Activated CD4-positive, alpha-beta T cell treated with anti-CD3 and anti-CD28 coated beads for 36 hours (primary cell): ENCODE results near the gene CYB561D2. TPM values are rescaled to one million over a fixed set of nuclear protein-coding genes. Genes with fewer than 3 reads are reported as not detected.

Source experiments
- ATAC-seq: fragments of 200-7000 bp; cut with Tn5 transposase; one replicate; pipeline ENCODE4 v1.10.0; 2021; ENCODE audit warnings: mild to moderate bottlenecking, moderate library complexity
- CTCF ChIA-PET: fragments of 350-600 bp; sonication (Branson Sonifier 250); formaldehyde crosslinking; loops from one replicate; lab custom pipeline; 2021; ENCODE audit warnings: antibody characterized with exemption; lab: Charles Lee
- POLR2A ChIA-PET: fragments of 350-600 bp; sonication (Branson Sonifier 250); formaldehyde crosslinking; loops from one replicate; lab custom pipeline; 2021; ENCODE audit warnings: antibody characterized with exemption, inconsistent platforms; lab: Charles Lee
- DNase-seq: peaks from one replicate; pipeline ENCODE4 v3.0.0-alpha.2; 2020
- H3K27ac Mint-ChIP-seq: one replicate; pipeline ENCODE4 v1.8.0; 2021; ENCODE audit warnings: mixed read lengths
- H3K27me3 Mint-ChIP-seq: one replicate; pipeline ENCODE4 v1.8.0; 2021; ENCODE audit warnings: mixed read lengths
- H3K36me3 Mint-ChIP-seq: one replicate; pipeline ENCODE4 v1.8.0; 2021; ENCODE audit warnings: low read depth, mixed read lengths
- H3K4me1 Mint-ChIP-seq: one replicate; pipeline ENCODE4 v1.8.0; 2021; ENCODE audit warnings: mixed read lengths
- H3K4me3 Mint-ChIP-seq: one replicate; pipeline ENCODE4 v1.8.0; 2021; ENCODE audit warnings: mild to moderate bottlenecking, moderate library complexity, mixed read lengths
- H3K9me3 Mint-ChIP-seq: one replicate; pipeline ENCODE4 v1.8.0; 2021; ENCODE audit warnings: low read depth, mixed read lengths
- intact Hi-C, 2 experiments: fragments of 100-400 bp; cut with DNase I in 1 of 2; cut with micrococcal nuclease in 1 of 2; formaldehyde crosslinking; loops; one replicate each; pipeline versions ENCODE4 v1.14.2 to v1.15.1; 2022 to 2024; cut with DNase I, micrococcal nuclease
- total RNA-seq, 2 experiments: library from RNA; stranded (reverse); gene quantifications; one replicate each; pipeline ENCODE4 v1.2.3, GENCODE V29; 2021

Gene CYB561D2
- total RNA-seq, 2 experiments from 2014 or later = 10.3 to 14.3 TPM

DNA sequence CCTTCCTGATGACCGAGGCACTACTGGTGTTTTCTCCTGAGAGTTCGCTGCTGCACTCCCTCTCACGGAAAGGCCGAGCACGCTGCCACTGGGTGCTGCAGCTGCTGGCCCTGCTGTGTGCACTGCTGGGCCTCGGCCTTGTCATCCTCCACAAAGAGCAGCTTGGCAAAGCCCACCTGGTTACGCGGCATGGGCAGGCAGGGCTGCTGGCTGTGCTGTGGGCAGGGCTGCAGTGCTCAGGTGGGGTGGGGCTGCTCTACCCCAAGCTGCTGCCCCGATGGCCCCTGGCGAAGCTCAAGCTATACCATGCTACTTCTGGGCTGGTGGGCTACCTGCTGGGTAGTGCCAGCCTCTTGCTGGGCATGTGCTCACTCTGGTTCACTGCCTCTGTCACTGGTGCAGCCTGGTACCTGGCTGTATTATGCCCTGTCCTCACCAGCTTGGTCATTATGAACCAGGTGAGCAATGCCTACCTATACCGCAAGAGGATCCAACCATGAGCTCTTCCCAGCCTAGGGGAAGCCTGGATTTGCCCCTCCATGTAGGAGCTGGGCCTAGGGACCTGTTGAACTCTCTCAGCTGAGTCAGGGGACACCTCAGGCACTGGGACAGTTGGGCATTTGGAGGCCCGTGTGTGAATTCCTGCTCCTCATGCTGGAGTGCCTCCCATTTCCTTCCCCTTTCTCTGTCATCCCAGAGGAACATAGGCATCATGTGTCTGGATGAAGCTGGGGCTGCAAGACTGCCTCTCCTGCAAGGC is 2.8 kb downstream of the CYB561D2 start:
- ChIA-PET POLR2A (interaction anchor here (1.0 to 1.2 kb wide), 2 partner anchors 12 to 16 kb away, joined by 3 read pairs; no protein-coding TSS in a partner anchor), CTCF (interaction anchor here (0.7 to 1.4 kb wide), 6 partner anchors 11 to 813 kb away, joined by 3 to 9 read pairs (median 4); partner anchors contain the start of genes IFRD2 and TUSC2)
- ATAC-seq (no peak), DNase-seq (no peak)
- no peak overlapping the region for H3K4me3 Mint-ChIP-seq
- no peak overlapping the region for H3K27ac Mint-ChIP-seq
- H3K36me3 Mint-ChIP-seq = peaks cover 35% of the 10 kb centered on the region
- no peaks in the 10 kb centered on the region for H3K27me3 Mint-ChIP-seq
- peaks cover 61% of the 10 kb centered on the region for H3K4me1 Mint-ChIP-seq
- no peaks in the 10 kb centered on the region for H3K9me3 Mint-ChIP-seq
- intact Hi-C loops = loop anchor here (5.0 to 10.0 kb wide), 6 partner anchors 214 to 1704 kb away; partner anchors contain the start of genes CISH (in 2 of the 2), C3orf18 (in 1 of the 2), DCAF1 (in 1 of the 2) and DUSP7 (in 1 of the 2)

DNA sequence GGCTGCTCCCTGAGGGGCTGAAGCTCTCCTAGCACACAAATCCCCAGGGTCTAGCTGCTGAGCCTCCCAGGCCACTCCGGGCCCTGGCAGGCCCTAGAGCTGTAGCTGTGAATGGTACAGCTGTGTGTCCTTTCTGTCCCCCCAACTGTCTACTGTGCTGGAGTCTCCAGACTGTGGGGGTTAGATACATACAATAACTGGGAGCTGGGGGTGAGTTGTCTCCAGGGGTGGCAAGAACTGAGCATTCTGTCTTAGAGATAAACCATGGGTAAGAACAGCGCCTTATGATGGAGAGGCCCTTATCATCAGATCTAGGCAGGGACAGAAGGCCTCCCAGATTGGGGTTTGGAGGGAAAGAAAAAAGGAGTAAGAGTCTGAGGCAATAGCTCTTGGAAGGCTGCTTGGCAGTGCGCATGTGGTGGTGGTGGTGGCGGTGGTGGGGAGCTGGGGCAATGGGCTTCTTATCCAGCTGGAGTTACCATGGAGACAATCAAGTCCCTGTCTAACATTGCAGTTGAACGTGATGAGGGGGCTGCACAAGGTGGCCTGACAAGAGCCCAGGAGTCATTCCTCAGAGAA is 3.6 kb downstream of the CYB561D2 start:
- Mint-ChIP-seq H3K4me1 (peaks cover 53% of the 10 kb centered on the region), H3K27ac (peak overlapping the region; percentile 25)

DNA sequence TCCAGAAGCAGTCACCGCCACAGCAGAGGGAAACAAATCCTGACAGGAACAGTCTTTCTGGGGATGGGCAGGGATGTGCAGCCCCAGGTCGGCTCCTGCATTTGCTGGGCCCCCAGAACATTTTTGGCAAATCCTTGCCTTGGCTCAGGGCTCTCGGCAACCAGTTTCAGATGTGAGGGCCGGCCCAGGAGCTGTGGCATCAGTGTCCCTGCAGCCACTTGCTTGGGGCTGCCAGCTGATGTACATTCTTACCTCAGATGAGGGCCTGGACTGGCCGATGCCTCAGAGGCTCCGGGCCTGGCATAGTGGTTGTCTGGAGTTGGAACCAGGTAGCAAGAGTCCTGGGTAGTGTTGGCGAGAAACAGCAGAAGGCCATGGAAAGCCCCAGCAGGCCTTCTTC is 4.2 kb downstream of the CYB561D2 start:
- Mint-ChIP-seq H3K27ac (no peak overlapping the region), H3K9me3 (no peaks in the 10 kb centered on the region), H3K27me3 (no peaks in the 10 kb centered on the region), H3K4me1 (peaks cover 51% of the 10 kb centered on the region), H3K4me3 (no peak overlapping the region), H3K36me3 (peaks cover 34% of the 10 kb centered on the region)
- no peak for ATAC-seq
- DNase-seq = no peak
- ChIA-PET CTCF (interaction anchor here (1.4 kb wide), 1 partner anchor 18 kb away, joined by 9 read pairs; no protein-coding TSS in a partner anchor), POLR2A (interaction anchor here (1.2 kb wide), 1 partner anchor 14 kb away, joined by 3 read pairs; no protein-coding TSS in a partner anchor)
- intact Hi-C loops = loop anchor here (5.0 to 10.0 kb wide), 7 partner anchors 212 to 1702 kb away; partner anchors contain the start of genes CISH (in 2 of the 2), C3orf18 (in 1 of the 2), DCAF1 (in 1 of the 2) and DUSP7 (in 1 of the 2)

More for the DNA sequence above, 3.6 kb downstream of the CYB561D2 start:
- Mint-ChIP-seq H3K36me3 (peaks cover 33% of the 10 kb centered on the region), H3K27me3 (no peaks in the 10 kb centered on the region), H3K4me3 (no peak overlapping the region), H3K9me3 (no peaks in the 10 kb centered on the region)
- no peak for ATAC-seq
- CTCF ChIA-PET = interaction anchor here (1.4 kb wide), 1 partner anchor 17 kb away, joined by 9 read pairs; no protein-coding TSS in a partner anchor
- DNase-seq = no peak
- POLR2A ChIA-PET = interaction anchor here (0.6 to 1.2 kb wide), 3 partner anchors 13 to 231 kb away, joined by 3 read pairs; no protein-coding TSS in a partner anchor
- intact Hi-C loops = loop anchor here (5.0 to 10.0 kb wide), 6 partner anchors 213 to 1703 kb away; partner anchors contain the start of genes CISH (in 2 of the 2), C3orf18 (in 1 of the 2), DCAF1 (in 1 of the 2) and DUSP7 (in 1 of the 2)

DNA sequence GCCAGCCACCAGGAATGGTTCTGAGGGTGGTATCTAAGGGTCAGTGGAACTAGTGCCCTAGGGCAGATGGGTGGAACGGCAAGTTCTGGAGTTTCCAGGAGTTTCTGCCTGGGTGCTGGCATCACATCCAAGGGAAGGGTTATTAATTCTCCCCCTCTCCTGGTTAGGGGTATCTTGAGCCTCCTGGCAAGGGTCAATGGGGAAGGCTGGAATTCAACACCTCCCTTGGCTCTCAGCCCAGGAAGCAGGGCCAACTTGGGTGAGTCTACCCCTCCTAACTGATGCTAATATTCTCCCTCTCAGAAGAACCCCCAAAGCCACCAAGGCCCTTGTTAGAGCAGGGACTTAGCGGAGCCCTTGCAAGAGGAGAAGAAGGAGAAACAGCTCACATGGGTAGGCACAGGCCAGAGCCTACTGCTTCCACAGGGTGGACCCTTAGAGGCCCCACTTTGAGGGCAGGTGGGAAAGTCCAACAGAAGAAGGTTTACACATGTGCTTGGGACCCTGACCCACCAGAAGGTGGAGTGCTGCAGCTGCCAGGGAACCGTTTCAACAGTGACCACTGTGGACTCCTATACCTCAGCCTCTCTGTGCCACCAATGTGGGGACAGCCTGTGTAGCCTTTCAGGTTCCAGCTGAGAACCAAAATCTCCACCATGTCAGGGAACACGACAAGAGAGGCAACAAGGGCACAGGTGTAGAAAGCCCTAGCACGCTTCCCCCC is 5.3 kb downstream of the CYB561D2 start:
- POLR2A ChIA-PET = interaction anchor here (0.6 kb wide), 1 partner anchor 12 kb away, joined by 6 read pairs; no protein-coding TSS in a partner anchor
- H3K27me3 Mint-ChIP-seq = no peaks in the 10 kb centered on the region
- ATAC-seq (no peak), DNase-seq (no peak)
- CTCF ChIA-PET = interaction anchor here (0.9 to 1.8 kb wide), 3 partner anchors 8 to 213 kb away, joined by 3 to 9 read pairs (median 8); partner anchors contain the start of genes HEMK1 and TUSC2
- peaks cover 31% of the 10 kb centered on the region for H3K36me3 Mint-ChIP-seq
- intact Hi-C loops = loop anchor here in 1 of 2 experiments (5.0 to 10.0 kb wide), 2 partner anchors 421 to 669 kb away; partner anchors contain the start of genes MST1 and RNF123
- no peaks in the 10 kb centered on the region for H3K9me3 Mint-ChIP-seq
- peaks cover 49% of the 10 kb centered on the region for H3K4me1 Mint-ChIP-seq
- no peak overlapping the region for H3K27ac Mint-ChIP-seq
- H3K4me3 Mint-ChIP-seq = peak overlapping the region; percentile 91

DNA sequence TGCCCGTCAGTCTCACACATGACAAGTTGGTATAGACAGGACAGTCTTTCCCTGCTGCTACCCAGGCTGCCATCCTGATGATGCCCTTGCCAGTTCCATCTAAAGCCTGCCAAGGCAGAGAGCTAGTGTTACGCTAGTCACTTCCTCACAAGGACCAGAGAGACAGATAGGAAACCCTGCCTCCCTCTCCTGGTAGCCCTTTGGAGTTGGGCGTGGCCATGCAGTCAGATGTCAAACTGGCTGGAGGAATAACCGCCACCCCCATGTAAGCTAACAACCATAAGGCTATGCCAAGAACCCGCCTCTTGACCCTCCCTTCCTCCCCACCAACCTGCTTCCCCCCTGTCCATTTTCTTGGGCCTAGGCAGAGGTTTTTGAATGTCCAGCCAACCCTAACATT is 5.9 kb downstream of the CYB561D2 start:
- Mint-ChIP-seq H3K27me3 (no peaks in the 10 kb centered on the region), H3K4me1 (peaks cover 44% of the 10 kb centered on the region), H3K4me3 (peak overlapping the region; percentile 91), H3K36me3 (peaks cover 27% of the 10 kb centered on the region), H3K9me3 (no peaks in the 10 kb centered on the region), H3K27ac (no peak overlapping the region)
- ChIA-PET POLR2A (interaction anchor here (0.6 to 1.4 kb wide), 3 partner anchors 12 to 19 kb away, joined by 3 to 6 read pairs (median 5); partner anchors contain the start of gene RASSF1), CTCF (interaction anchor here (0.6 to 1.8 kb wide), 6 partner anchors 9 to 212 kb away, joined by 3 to 9 read pairs (median 5); partner anchors contain the start of genes HEMK1, IFRD2 and TUSC2)
- intact Hi-C loops = loop anchor here in 1 of 2 experiments (5.0 to 10.0 kb wide), 2 partner anchors 422 to 669 kb away; partner anchors contain the start of genes MST1 and RNF123
- ATAC-seq (no peak), DNase-seq (no peak)

DNA sequence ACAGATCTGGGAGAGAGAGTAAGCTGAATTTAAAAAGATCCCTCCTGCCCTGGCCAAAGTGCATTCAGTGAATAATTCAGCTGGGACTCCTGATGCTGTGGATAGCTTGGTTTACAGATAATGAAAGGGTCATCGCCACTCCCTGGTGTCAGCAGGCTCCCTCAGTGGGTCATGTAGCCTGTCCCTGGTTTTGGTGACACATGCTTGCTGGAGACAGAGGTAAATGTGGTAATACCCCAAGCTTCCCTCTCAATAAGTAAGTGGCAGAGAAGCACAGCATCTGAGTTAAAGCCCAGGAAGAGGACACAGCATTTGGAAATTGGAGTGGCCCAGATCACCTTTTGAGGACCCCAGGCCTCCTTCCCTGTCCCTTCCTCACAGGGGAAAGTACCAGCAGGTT is 6.8 kb downstream of the CYB561D2 start:
- Mint-ChIP-seq H3K36me3 (peaks cover 27% of the 10 kb centered on the region), H3K27me3 (no peaks in the 10 kb centered on the region), H3K9me3 (no peaks in the 10 kb centered on the region), H3K27ac (peak overlapping the region; percentile 89), H3K4me3 (peak overlapping the region; percentile 91), H3K4me1 (peaks cover 40% of the 10 kb centered on the region)
- ChIA-PET POLR2A (interaction anchor here (0.6 to 1.4 kb wide), 3 partner anchors 17 to 1447 kb away, joined by 3 to 5 read pairs (median 3); partner anchors contain the start of gene RASSF1), CTCF (interaction anchor here (0.5 to 1.8 kb wide), 5 partner anchors 10 to 111 kb away, joined by 3 to 9 read pairs (median 7); partner anchors contain the start of gene TUSC2)
- intact Hi-C loops = loop anchor here in 1 of 2 experiments (5.0 to 10.0 kb wide), 2 partner anchors 423 to 670 kb away; partner anchors contain the start of genes MST1 and RNF123
- DNase-seq (no peak), ATAC-seq (no peak)

DNA sequence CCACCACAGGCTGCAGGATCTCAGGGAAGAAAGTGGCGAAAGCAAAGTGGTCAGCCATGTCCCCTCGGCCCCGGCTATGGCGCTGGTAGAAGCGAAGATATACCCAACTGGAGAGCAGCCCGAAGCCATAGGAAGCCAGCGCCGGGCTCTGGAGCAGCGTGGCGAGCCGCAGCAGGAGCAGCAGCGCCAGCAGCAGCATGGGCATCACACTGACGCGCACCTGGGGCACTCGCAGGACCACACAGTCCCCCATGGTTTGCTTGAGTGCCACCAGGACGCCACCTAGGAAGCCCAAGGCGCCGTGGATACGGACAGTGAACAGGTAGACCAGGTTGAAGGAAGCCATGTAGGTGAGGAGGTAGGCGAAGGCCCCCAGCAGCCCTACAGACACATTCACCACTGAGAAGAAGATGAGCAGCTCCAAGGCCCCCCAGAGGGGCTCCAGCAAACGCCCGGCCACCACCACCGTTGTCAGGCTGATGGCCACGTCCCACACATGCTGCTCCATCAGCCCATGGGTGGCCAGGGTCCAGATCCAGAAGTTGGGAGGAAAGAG is 7.8 kb downstream of the CYB561D2 start:
- intact Hi-C loops = loop anchor here in 1 of 2 experiments (5.0 to 10.0 kb wide), 2 partner anchors 424 to 671 kb away; partner anchors contain the start of genes MST1 and RNF123
- DNase-seq = no peak
- ChIA-PET CTCF (interaction anchor here (0.6 kb wide), 1 partner anchor 194 kb away, joined by 3 read pairs; no protein-coding TSS in a partner anchor), POLR2A (interaction anchor here (1.4 kb wide), 1 partner anchor 8 kb away, joined by 6 read pairs; the partner anchor contains the start of genes CYB561D2 and NPRL2)
- Mint-ChIP-seq H3K4me3 (peak overlapping the region; percentile 91), H3K36me3 (peaks cover 22% of the 10 kb centered on the region), H3K27me3 (no peaks in the 10 kb centered on the region), H3K4me1 (peaks cover 37% of the 10 kb centered on the region), H3K27ac (peak overlapping the region; percentile 89), H3K9me3 (no peaks in the 10 kb centered on the region)
- no peak for ATAC-seq

DNA sequence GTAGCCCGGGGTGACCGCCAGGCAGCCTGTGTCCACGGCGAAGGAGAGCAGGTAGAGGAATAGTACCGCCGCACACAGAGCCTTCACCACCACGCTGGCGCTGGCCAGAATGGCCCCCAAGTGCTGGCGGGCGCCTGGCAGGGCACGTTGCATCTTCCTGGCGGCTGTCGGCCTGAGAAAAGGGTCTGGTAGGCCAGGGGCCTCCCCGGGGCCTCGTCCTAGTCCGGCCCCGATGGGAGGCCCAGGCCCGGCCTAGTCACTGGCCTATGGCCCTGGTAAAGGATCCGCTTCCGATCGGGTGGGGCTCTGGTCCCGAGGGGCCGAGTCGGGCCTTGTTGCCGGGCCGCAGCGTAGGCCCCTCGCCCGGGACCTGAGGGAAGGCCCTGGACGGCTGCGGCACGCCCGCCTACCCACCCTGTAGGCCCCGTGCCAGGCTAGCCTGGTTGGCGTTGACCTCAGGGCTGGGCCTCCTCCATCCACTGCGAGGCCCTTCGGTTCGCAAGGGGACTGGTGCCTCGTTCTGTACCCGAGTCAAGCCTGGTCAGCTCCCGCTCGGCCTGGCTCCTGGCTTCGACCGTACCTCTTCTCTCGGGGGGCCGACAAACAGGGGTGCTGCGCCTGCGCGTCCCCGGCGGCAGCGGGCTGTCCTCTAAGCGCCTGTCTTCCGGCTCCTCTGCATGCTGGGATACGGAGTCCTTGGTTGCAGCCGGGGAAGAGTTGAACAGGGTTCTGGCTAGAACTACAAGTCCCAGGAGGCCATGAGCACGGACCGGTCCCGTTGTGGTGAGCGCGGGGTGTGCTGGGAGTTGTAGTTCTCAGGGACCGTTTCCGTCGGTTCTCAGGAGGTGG is 8.5 kb downstream of the CYB561D2 start, which contains the start of gene TMEM115:
Gene TMEM115, minus strand, starts transcription at position 611 of the 849 bp plus-strand sequence. Its CDS starts 458 bp downstream, at position 153.
- H3K36me3 Mint-ChIP-seq = peaks cover 22% of the 10 kb centered on the region
- H3K4me3 Mint-ChIP-seq = peak within 1 kb of the TSS; percentile 91
- peak within 1 kb of the TSS; percentile 94 for H3K27ac Mint-ChIP-seq
- ATAC-seq (peak; percentile 100), DNase-seq (peak; percentile 97)
- ChIA-PET POLR2A (interaction anchor here (1.4 kb wide), 1 partner anchor 9 kb away, joined by 6 read pairs; the partner anchor contains the start of genes CYB561D2 and NPRL2), CTCF (interaction anchor here (0.6 to 1.0 kb wide), 3 partner anchors 9 to 193 kb away, joined by 3 to 5 read pairs (median 3); partner anchors contain the start of genes CYB561D2 and NPRL2)
- peaks cover 37% of the 10 kb centered on the region for H3K4me1 Mint-ChIP-seq
- intact Hi-C loops = loop anchor here (1.0 to 10.0 kb wide), 11 partner anchors 8 to 1026 kb away; partner anchors contain the start of genes HYAL3 (in 2 of the 2), IFRD2 (in 2 of the 2), NAA80 (in 2 of the 2) and APEH (in 1 of the 2)
- no peaks in the 10 kb centered on the region for H3K27me3 Mint-ChIP-seq
- no peaks in the 10 kb centered on the region for H3K9me3 Mint-ChIP-seq
